ENCODE results near the gene ZDHHC14.

DNA sequence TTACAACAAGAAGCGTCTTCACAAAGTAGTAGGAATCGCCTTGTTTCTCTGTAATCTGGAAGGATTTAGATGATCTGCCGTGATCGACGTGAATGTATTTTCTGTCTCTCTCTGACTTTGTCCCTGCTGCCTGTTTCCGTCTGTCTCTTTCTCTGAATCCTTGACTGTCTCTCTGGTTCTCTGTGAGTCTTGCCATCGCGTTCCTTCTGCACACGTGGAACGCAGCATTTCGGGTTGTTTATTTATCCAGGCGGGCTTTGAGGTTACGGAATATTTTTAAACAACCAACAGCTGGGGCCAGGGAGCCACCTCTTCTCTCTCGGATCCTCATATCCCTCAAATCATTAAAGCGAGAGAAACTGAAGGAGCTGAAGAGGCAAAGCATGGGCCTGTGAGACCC, 215.9 kb downstream of the ZDHHC14 start:
- TF ChIP-seq ZFP3 (CRISPR knock-in tag; IDR thresholded peaks at IDR 0.05) (no peak), SNAI2 (CRISPR knock-in tag; IDR thresholded peaks at IDR 0.05) (no peak), ZNF70 (CRISPR knock-in tag; IDR thresholded peaks at IDR 0.05) (no peak), ESRRG (CRISPR knock-in tag; IDR thresholded peaks at IDR 0.05) (no peak), ARNTL (CRISPR knock-in tag; IDR thresholded peaks at IDR 0.05; ENCODE audit: borderline replicate concordance, low read depth) (no peak), RARB (CRISPR knock-in tag; IDR thresholded peaks at IDR 0.05) (no peak)
- TF ChIP-seq, protein P1, sequence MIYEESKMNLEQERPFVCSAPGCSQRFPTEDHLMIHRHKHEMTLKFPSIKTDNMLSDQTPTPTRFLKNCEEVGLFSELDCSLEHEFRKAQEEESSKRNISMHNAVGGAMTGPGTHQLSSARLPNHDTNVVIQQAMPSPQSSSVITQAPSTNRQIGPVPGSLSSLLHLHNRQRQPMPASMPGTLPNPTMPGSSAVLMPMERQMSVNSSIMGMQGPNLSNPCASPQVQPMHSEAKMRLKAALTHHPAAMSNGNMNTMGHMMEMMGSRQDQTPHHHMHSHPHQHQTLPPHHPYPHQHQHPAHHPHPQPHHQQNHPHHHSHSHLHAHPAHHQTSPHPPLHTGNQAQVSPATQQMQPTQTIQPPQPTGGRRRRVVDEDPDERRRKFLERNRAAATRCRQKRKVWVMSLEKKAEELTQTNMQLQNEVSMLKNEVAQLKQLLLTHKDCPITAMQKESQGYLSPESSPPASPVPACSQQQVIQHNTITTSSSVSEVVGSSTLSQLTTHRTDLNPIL (CRISPR knock-in tag; IDR thresholded peaks at IDR 0.05; ENCODE audit: low read depth): no peak
- TF ChIP-seq, protein P2, sequence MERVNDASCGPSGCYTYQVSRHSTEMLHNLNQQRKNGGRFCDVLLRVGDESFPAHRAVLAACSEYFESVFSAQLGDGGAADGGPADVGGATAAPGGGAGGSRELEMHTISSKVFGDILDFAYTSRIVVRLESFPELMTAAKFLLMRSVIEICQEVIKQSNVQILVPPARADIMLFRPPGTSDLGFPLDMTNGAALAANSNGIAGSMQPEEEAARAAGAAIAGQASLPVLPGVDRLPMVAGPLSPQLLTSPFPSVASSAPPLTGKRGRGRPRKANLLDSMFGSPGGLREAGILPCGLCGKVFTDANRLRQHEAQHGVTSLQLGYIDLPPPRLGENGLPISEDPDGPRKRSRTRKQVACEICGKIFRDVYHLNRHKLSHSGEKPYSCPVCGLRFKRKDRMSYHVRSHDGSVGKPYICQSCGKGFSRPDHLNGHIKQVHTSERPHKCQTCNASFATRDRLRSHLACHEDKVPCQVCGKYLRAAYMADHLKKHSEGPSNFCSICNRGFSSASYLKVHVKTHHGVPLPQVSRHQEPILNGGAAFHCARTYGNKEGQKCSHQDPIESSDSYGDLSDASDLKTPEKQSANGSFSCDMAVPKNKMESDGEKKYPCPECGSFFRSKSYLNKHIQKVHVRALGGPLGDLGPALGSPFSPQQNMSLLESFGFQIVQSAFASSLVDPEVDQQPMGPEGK (CRISPR knock-in tag; IDR thresholded peaks at IDR 0.05; ENCODE audit: borderline replicate concordance): no peak
- TF ChIP-seq, protein P3, sequence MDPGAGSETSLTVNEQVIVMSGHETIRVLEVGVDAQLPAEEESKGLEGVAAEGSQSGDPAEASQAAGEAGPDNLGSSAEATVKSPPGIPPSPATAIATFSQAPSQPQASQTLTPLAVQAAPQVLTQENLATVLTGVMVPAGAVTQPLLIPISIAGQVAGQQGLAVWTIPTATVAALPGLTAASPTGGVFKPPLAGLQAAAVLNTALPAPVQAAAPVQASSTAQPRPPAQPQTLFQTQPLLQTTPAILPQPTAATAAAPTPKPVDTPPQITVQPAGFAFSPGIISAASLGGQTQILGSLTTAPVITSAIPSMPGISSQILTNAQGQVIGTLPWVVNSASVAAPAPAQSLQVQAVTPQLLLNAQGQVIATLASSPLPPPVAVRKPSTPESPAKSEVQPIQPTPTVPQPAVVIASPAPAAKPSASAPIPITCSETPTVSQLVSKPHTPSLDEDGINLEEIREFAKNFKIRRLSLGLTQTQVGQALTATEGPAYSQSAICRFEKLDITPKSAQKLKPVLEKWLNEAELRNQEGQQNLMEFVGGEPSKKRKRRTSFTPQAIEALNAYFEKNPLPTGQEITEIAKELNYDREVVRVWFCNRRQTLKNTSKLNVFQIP (CRISPR knock-in tag; IDR thresholded peaks at IDR 0.05; ENCODE audit: borderline replicate concordance, low read depth): no peak

Data from SK-N-SH treated with all-trans-retinoic acid at 6 μM for 48 hours (cell line).